SK-N-MC (cell line): ENCODE results near the gene VAMP3.

Experiments
- EZH2 ChIP-seq: fragments of 200-600 bp; sonication (generic); IDR thresholded peaks from one replicate; pipeline ENCODE4 v1.6.1; 2017; ENCODE audit warnings: antibody characterized with exemption
- FOXP2 ChIP-seq: optimal IDR thresholded peaks from 2 replicates; pipeline ENCODE3; 2011; ENCODE audit warnings: mild to moderate bottlenecking, moderate library complexity; ENCODE audit not compliant: insufficient read depth; ENCODE audit errors: extremely low read length, control extremely low read depth
- POLR2AphosphoS5 ChIP-seq: IDR thresholded peaks from 2 replicates; pipeline ENCODE4 v1.6.1; 2012; ENCODE audit warnings: mild to moderate bottlenecking, low read depth, low read length, borderline replicate concordance

- TF ChIP-seq POLR2AphosphoS5 (no peak), EZH2 (no peak), FOXP2 (no peak)
Observed at GRCh38 chr1:7761103-7761502, 10.0 kb upstream of the VAMP3 start.
